Endothelial cell (in vitro differentiated cells): Measurements from ENCODE around the gene FRK. TPM values are rescaled to one million over a fixed set of nuclear protein-coding genes. Genes with fewer than 3 reads are reported as not detected.
A peak's percentile ranks its signal among the peaks of the same experiment; 100 is the strongest.

Experiments
- DNase-seq: peaks from one replicate; pipeline ENCODE4 v3.0.0; 2021; ENCODE audit warnings: low spot score
- H3K27ac Mint-ChIP-seq: one replicate; pipeline ENCODE4 v1.8.0; 2021; ENCODE audit warnings: mixed read lengths, inconsistent platforms; ENCODE audit not compliant: unreplicated experiment
- H3K27me3 Mint-ChIP-seq: one replicate; pipeline ENCODE4 v1.8.0; 2021; ENCODE audit warnings: mild to moderate bottlenecking, moderate library complexity, mixed read lengths, inconsistent platforms; ENCODE audit not compliant: unreplicated experiment
- H3K36me3 Mint-ChIP-seq: one replicate; pipeline ENCODE4 v1.8.0; 2021; ENCODE audit warnings: mild to moderate bottlenecking, low read depth, mixed read lengths, inconsistent platforms; ENCODE audit not compliant: unreplicated experiment
- H3K4me1 Mint-ChIP-seq: one replicate; pipeline ENCODE4 v1.8.0; 2021; ENCODE audit warnings: mild to moderate bottlenecking, mixed read lengths, inconsistent platforms; ENCODE audit not compliant: unreplicated experiment
- H3K4me3 Mint-ChIP-seq: one replicate; pipeline ENCODE4 v1.8.0; 2021; ENCODE audit warnings: mild to moderate bottlenecking, mixed read lengths, inconsistent platforms; ENCODE audit not compliant: unreplicated experiment
- H3K9me3 Mint-ChIP-seq: one replicate; pipeline ENCODE4 v1.8.0; 2021; ENCODE audit warnings: mixed read lengths, inconsistent platforms; ENCODE audit not compliant: unreplicated experiment
- total RNA-seq: library from RNA; stranded (reverse); fragmentation: NEBNext Ultra II Directional; extraction: Animal tissue kit (Norgen Biotek cat#: 25700); gene quantifications from one replicate; pipeline ENCODE4 v1.2.1, GENCODE V29; 2021; ENCODE audit not compliant: unreplicated experiment
- TF ChIP-seq, protein P1 (sequence below): fragments of 200-600 bp; sonication (generic); IDR thresholded peaks from one replicate; pipeline ENCODE4 v1.5.0; 2021; ENCODE audit warnings: antibody characterized with exemption; ENCODE audit not compliant: unreplicated experiment

FRK gene
- total RNA-seq, 1 donor from 2014 or later = 0.08 TPM

DNA sequence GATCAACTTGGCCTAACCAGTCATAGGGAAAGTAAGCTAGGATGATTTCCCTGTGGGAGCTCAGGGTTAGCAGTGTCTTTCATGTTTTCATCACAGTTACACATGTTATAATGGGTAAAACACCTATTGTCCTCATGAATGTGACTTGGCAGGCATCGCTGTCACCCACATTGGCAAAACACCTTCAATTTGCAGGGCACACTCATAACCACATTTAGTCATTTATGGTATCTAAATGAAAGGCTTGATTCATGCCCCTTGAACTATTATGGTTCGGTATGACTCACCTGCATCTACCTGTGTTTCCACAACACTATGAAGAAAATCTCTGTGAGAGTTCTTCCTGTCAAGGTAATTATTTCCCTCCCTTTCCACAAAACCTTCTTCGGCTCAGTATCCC, 49.2 kb downstream of the FRK start:
- H3K36me3 Mint-ChIP-seq = no peaks in the 10 kb centered on the region
- no peak overlapping the region for H3K27ac Mint-ChIP-seq
- H3K9me3 Mint-ChIP-seq = no peaks in the 10 kb centered on the region
- TF ChIP-seq, protein P1, sequence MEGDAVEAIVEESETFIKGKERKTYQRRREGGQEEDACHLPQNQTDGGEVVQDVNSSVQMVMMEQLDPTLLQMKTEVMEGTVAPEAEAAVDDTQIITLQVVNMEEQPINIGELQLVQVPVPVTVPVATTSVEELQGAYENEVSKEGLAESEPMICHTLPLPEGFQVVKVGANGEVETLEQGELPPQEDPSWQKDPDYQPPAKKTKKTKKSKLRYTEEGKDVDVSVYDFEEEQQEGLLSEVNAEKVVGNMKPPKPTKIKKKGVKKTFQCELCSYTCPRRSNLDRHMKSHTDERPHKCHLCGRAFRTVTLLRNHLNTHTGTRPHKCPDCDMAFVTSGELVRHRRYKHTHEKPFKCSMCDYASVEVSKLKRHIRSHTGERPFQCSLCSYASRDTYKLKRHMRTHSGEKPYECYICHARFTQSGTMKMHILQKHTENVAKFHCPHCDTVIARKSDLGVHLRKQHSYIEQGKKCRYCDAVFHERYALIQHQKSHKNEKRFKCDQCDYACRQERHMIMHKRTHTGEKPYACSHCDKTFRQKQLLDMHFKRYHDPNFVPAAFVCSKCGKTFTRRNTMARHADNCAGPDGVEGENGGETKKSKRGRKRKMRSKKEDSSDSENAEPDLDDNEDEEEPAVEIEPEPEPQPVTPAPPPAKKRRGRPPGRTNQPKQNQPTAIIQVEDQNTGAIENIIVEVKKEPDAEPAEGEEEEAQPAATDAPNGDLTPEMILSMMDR = no peak
- DNase-seq = no peak
- H3K4me1 Mint-ChIP-seq = no peaks in the 10 kb centered on the region
- no peaks in the 10 kb centered on the region for H3K27me3 Mint-ChIP-seq
- no peak overlapping the region for H3K4me3 Mint-ChIP-seq

DNA sequence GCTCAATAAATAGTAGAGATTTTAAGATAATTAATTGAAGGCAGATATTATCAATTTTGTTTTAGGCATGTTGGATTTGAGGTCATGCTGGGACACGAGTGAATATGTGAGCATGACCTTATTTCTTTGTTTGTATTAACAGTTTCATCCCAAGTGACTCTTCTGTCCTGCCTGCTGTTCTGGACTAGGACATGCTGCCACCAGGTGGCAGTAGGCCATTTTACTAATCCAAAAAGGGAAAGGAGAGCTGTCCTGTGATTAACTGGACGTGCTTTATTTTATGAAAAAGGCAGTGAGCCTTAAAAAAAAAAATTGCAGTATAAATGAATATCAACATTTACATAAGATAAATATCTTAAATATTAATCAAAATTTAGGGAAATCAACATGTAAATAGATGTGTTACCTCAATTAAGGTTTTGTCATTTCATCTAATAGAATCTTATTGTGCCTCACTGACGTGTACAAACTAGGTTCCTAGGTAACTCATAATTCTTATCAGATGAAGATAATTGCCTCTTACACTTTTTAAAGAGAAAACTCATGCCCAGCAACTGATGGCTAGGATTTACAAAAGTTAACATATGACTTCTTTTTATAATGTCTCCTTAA, 49.8 kb downstream of the FRK start:
- H3K27me3 Mint-ChIP-seq = no peaks in the 10 kb centered on the region
- H3K36me3 Mint-ChIP-seq = no peaks in the 10 kb centered on the region
- no peaks in the 10 kb centered on the region for H3K4me1 Mint-ChIP-seq
- no peak overlapping the region for H3K27ac Mint-ChIP-seq
- DNase-seq = peak; percentile 64
- H3K4me3 Mint-ChIP-seq = no peak overlapping the region
- H3K9me3 Mint-ChIP-seq = no peaks in the 10 kb centered on the region
- TF ChIP-seq, protein P1 = peak; percentile 77

DNA sequence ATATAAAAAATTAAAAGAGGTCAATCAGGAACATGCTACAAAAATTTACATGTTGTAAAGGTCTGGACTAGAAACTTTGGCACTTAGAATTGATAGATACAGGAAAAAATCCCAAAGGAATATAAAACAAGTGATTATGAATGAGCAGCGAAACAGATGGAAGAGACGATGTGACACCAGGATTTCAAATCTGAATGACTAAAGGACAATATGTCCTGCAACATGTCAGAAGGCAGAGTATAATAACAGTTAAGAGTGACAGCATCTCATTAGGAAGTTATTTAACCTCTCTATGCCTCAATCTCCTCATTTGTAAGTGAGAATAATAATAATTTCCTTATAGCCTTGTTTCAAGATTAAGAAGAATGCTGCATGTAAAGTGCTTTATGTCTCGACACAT, 50.3 kb downstream of the FRK start:
- DNase-seq = no peak
- Mint-ChIP-seq H3K4me1 (no peaks in the 10 kb centered on the region), H3K36me3 (no peaks in the 10 kb centered on the region), H3K27ac (no peak overlapping the region), H3K4me3 (no peak overlapping the region), H3K27me3 (no peaks in the 10 kb centered on the region), H3K9me3 (no peaks in the 10 kb centered on the region)
- TF ChIP-seq, protein P1 = no peak

DNA sequence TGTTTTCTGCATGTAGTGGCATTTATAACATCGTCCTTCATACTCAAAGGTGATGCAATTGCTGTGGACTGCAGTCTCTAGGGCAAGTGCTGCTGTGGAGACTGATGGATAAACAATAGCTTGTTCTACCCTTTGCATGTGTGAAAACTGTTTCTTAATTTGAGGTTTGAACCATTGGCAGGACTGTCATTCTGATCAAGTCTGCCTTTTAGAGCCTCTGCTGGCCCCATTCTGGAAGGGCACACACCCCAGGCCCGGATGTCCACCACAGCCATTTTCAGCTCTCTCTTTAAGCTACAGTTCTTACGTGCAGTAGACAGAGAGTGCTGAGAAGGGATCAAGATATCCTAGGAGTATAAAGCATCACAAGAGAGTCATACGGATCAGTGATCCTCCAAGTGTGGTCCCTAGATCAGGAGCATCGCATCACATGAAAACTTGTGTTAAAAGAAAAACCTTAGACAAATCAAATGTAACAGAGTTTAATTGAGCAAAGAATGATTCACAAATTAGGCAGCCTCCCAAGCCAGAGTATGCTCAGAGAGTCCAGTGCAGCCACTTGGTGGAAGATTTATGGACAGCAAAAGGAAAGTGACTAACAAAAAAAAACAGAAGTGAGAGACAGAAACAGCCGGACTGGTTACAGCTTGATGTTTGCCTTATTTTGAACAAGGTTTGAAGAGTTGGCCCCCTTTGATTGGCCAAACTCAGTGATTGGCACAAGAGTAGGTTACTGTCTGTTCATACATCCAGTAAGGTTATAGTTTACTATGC, 52.0 kb downstream of the FRK start:
- Mint-ChIP-seq H3K36me3 (no peaks in the 10 kb centered on the region), H3K27me3 (no peaks in the 10 kb centered on the region), H3K27ac (no peak overlapping the region), H3K4me3 (no peak overlapping the region), H3K9me3 (no peaks in the 10 kb centered on the region), H3K4me1 (no peaks in the 10 kb centered on the region)
- DNase-seq = no peak
- TF ChIP-seq, protein P1 = no peak
